ENCODE data around the gene NUDT19.
"Not testable (repeated sequence)": the region's sequence is repeated elsewhere in the genome, so short reads cannot be mapped to it uniquely, and the experiment has no call there.

NUDT19 gene

GRCh38 chr19:32704006-32704405, 12.4 kb downstream of the NUDT19 start:
- FAIRE-seq, result not testable (repeated sequence)

GRCh38 chr19:32708457-32708856, 16.8 kb downstream of the NUDT19 start:
- no peak for FAIRE-seq

More at GRCh38 chr19:32704006-32704405, 12.4 kb downstream of the NUDT19 start:
- DNase-seq (ENCODE audit: insufficient read length, low spot score), result not testable (repeated sequence)

GRCh38 chr19:32709032-32709431, 17.4 kb downstream of the NUDT19 start:
- no peak for FAIRE-seq
- no peak for DNase-seq (ENCODE audit: insufficient read length, low spot score)

More at GRCh38 chr19:32708457-32708856, 16.8 kb downstream of the NUDT19 start:
- no peak for DNase-seq (ENCODE audit: insufficient read length, low spot score)

GRCh38 chr19:32711747-32712146, 20.1 kb downstream of the NUDT19 start:
- DNase-seq (ENCODE audit: insufficient read length, low spot score), result no peak
- no peak for FAIRE-seq

- not testable (repeated sequence) for FAIRE-seq; DNase-seq (ENCODE audit: insufficient read length, low spot score)
These were observed 24.6 kb downstream of the NUDT19 start for GRCh38 chr19:32716203-32716602.

- no peak for FAIRE-seq
These were observed 25.9 kb downstream of the NUDT19 start for GRCh38 chr19:32717496-32717895.

GRCh38 chr19:32718286-32718685, 26.7 kb downstream of the NUDT19 start:
- FAIRE-seq, result no peak
- no peak for DNase-seq (ENCODE audit: insufficient read length, low spot score)

More at GRCh38 chr19:32717496-32717895, 25.9 kb downstream of the NUDT19 start:
- DNase-seq (ENCODE audit: insufficient read length, low spot score), result no peak

- FAIRE-seq (no peak), DNase-seq (ENCODE audit: insufficient read length, low spot score) (no peak)
These were observed 28.0 kb downstream of the NUDT19 start, which contains the start of gene TDRD12 for GRCh38 chr19:32719611-32720059. Gene TDRD12 (plus strand): TSS chr19:32719767. CDS start chr19:32720073, 306 bp downstream.

- DNase-seq (ENCODE audit: insufficient read length, low spot score) (no peak), FAIRE-seq (no peak)
These were observed 28.8 kb downstream of the NUDT19 start for GRCh38 chr19:32720216-32720935.

- no peak for FAIRE-seq
- no peak for DNase-seq (ENCODE audit: insufficient read length, low spot score)
These were observed 29.3 kb downstream of the NUDT19 start for GRCh38 chr19:32720936-32721250.

GRCh38 chr19:32735936-32736335, 44.3 kb downstream of the NUDT19 start:
- no peak for FAIRE-seq

GRCh38 chr19:32743021-32743420, 51.4 kb downstream of the NUDT19 start:
- no peak for DNase-seq (ENCODE audit: insufficient read length, low spot score)
- FAIRE-seq, result no peak

More at GRCh38 chr19:32735936-32736335, 44.3 kb downstream of the NUDT19 start:
- DNase-seq (ENCODE audit: insufficient read length, low spot score), result no peak

- no peak for DNase-seq (ENCODE audit: insufficient read length, low spot score)
- no peak for FAIRE-seq
These were observed 51.8 kb downstream of the NUDT19 start for GRCh38 chr19:32743447-32743846.

GRCh38 chr19:32744555-32745325, 53.1 kb downstream of the NUDT19 start:
- DNase-seq (ENCODE audit: insufficient read length, low spot score) (no peak), FAIRE-seq (no peak)

GRCh38 chr19:32745594-32746251, 54.1 kb downstream of the NUDT19 start:
- FAIRE-seq; DNase-seq (ENCODE audit: insufficient read length, low spot score): not testable (repeated sequence)

GRCh38 chr19:32746631-32747196, 55.1 kb downstream of the NUDT19 start:
- not testable (repeated sequence) for DNase-seq (ENCODE audit: insufficient read length, low spot score); FAIRE-seq

GRCh38 chr19:32748497-32748896, 56.9 kb downstream of the NUDT19 start:
- no peak for FAIRE-seq
- DNase-seq (ENCODE audit: insufficient read length, low spot score), result no peak

GRCh38 chr19:32748948-32749347, 57.3 kb downstream of the NUDT19 start:
- no peak for FAIRE-seq
- no peak for DNase-seq (ENCODE audit: insufficient read length, low spot score)

- DNase-seq (ENCODE audit: insufficient read length, low spot score) (no peak), FAIRE-seq (no peak)
These were observed 57.7 kb downstream of the NUDT19 start for GRCh38 chr19:32749361-32749760.

- DNase-seq (ENCODE audit: insufficient read length, low spot score), result no peak
These were observed 58.9 kb downstream of the NUDT19 start for GRCh38 chr19:32750441-32751055.

More at GRCh38 chr19:32750441-32751055, 58.9 kb downstream of the NUDT19 start:
- no peak for FAIRE-seq

Data from GM19239 (cell line).